SK-N-SH treated with all-trans-retinoic acid at 6 μM for 48 hours (cell line): ENCODE data around the gene EGLN1.

Experiments used
- PPARA ChIP-seq: fragments of 250-450 bp; sonication (Bioruptor Pico); IDR thresholded peaks from 2 replicates; pipeline ENCODE4 v1.5.0; 2020; ENCODE audit warnings: mild to moderate bottlenecking, borderline replicate concordance
- ZNF565 ChIP-seq: fragments of 450-650 bp; formaldehyde crosslinking; conservative IDR thresholded peaks from 2 replicates; pipeline ENCODE4 v1.5.0; 2020; ENCODE audit warnings: low read depth, mild to moderate bottlenecking, moderate library complexity
- TF ChIP-seq, protein P1 (sequence below): fragments of 250-450 bp; sonication (Bioruptor Pico); IDR thresholded peaks from 2 replicates; pipeline ENCODE4 v1.8.0; 2020; ENCODE audit warnings: mild to moderate bottlenecking, moderate library complexity, borderline replicate concordance

DNA sequence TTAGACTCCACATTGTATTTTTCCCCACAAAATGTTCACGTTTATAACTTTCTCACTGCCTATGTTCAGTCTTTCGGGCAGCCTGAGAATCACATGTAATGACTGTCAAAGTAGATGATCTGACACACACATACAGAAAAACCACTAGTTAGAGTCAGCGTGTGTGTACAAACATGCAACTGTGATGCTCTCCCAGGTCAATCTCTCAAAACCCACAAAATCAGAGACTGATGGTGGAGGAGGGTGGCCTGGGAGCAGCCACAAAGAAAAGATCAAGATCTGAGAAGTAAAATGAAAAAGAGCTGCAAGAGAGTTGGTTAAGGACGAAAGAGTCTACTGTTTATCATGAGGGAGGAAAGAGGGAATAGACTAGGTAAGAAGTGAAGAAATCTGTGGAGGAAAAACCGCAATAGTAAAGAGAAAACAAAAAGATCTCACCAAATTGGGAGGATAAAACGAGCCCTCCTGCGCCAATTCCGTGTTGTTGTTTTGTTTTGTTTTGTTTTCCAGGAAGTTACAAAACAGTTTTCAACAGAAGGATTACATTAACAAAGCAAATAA is 2.3 kb downstream of the EGLN1 start:
- no peak for TF ChIP-seq PPARA (CRISPR knock-in tag)
- TF ChIP-seq ZNF565 (CRISPR knock-in tag): no peak
- TF ChIP-seq, protein P1, sequence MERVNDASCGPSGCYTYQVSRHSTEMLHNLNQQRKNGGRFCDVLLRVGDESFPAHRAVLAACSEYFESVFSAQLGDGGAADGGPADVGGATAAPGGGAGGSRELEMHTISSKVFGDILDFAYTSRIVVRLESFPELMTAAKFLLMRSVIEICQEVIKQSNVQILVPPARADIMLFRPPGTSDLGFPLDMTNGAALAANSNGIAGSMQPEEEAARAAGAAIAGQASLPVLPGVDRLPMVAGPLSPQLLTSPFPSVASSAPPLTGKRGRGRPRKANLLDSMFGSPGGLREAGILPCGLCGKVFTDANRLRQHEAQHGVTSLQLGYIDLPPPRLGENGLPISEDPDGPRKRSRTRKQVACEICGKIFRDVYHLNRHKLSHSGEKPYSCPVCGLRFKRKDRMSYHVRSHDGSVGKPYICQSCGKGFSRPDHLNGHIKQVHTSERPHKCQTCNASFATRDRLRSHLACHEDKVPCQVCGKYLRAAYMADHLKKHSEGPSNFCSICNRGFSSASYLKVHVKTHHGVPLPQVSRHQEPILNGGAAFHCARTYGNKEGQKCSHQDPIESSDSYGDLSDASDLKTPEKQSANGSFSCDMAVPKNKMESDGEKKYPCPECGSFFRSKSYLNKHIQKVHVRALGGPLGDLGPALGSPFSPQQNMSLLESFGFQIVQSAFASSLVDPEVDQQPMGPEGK (CRISPR knock-in tag): no peak
